Neural cell (in vitro differentiated cells): ENCODE data around the gene CLTCL1.

ENCODE experiments used
- EP300 ChIP-seq: fragments of 450-650 bp; conservative IDR thresholded peaks from 2 replicates; pipeline ENCODE4 v1.6.1; 2014; ENCODE audit warnings: antibody characterized with exemption, mild to moderate bottlenecking, moderate library complexity; ENCODE audit not compliant: poor library complexity, severe bottlenecking
- EZH2 ChIP-seq: fragments of 200-600, 300-800 bp; shearing (Covaris generic), sonication (generic); IDR thresholded peaks from 2 replicates; pipeline ENCODE4 v1.6.1; 2014; ENCODE audit warnings: antibody characterized with exemption, low read length, borderline replicate concordance, mild to moderate bottlenecking; ENCODE audit not compliant: insufficient read depth, poor library complexity, severe bottlenecking
- POLR2AphosphoS5 ChIP-seq: IDR thresholded peaks from 2 replicates; pipeline ENCODE4 v1.6.1; 2012
- RAD21 ChIP-seq: fragments of 450-650 bp; conservative IDR thresholded peaks from 2 replicates; pipeline ENCODE4 v1.6.1; 2014; ENCODE audit warnings: antibody characterized with exemption, mild to moderate bottlenecking, moderate library complexity
- SMC3 ChIP-seq: fragments of 450-650 bp; conservative IDR thresholded peaks from 2 replicates; pipeline ENCODE4 v1.6.1; 2014; ENCODE audit warnings: antibody characterized with exemption, mild to moderate bottlenecking, moderate library complexity; ENCODE audit not compliant: poor library complexity
- TAF1 ChIP-seq: IDR thresholded peaks from 2 replicates; pipeline ENCODE4 v1.6.1; 2012; ENCODE audit warnings: low read depth
- TF ChIP-seq, protein P1 (sequence below): fragments of 450-650 bp; IDR thresholded peaks from 2 replicates; pipeline ENCODE4 v1.5.1; 2014; ENCODE audit warnings: antibody characterized with exemption, mild to moderate bottlenecking, moderate library complexity; ENCODE audit not compliant: poor library complexity, severe bottlenecking
- TF ChIP-seq, protein P2 (sequence below): IDR thresholded peaks from 2 replicates; pipeline ENCODE4 v1.6.1; 2012; ENCODE audit warnings: borderline replicate concordance

- no peak for TF ChIP-seq RAD21
- TF ChIP-seq EP300: no peak
- no peak for TF ChIP-seq POLR2AphosphoS5
- TF ChIP-seq, protein P1, sequence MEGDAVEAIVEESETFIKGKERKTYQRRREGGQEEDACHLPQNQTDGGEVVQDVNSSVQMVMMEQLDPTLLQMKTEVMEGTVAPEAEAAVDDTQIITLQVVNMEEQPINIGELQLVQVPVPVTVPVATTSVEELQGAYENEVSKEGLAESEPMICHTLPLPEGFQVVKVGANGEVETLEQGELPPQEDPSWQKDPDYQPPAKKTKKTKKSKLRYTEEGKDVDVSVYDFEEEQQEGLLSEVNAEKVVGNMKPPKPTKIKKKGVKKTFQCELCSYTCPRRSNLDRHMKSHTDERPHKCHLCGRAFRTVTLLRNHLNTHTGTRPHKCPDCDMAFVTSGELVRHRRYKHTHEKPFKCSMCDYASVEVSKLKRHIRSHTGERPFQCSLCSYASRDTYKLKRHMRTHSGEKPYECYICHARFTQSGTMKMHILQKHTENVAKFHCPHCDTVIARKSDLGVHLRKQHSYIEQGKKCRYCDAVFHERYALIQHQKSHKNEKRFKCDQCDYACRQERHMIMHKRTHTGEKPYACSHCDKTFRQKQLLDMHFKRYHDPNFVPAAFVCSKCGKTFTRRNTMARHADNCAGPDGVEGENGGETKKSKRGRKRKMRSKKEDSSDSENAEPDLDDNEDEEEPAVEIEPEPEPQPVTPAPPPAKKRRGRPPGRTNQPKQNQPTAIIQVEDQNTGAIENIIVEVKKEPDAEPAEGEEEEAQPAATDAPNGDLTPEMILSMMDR: no peak
- TF ChIP-seq TAF1: no peak
- no peak for TF ChIP-seq EZH2
- TF ChIP-seq SMC3: no peak
- TF ChIP-seq, protein P2, sequence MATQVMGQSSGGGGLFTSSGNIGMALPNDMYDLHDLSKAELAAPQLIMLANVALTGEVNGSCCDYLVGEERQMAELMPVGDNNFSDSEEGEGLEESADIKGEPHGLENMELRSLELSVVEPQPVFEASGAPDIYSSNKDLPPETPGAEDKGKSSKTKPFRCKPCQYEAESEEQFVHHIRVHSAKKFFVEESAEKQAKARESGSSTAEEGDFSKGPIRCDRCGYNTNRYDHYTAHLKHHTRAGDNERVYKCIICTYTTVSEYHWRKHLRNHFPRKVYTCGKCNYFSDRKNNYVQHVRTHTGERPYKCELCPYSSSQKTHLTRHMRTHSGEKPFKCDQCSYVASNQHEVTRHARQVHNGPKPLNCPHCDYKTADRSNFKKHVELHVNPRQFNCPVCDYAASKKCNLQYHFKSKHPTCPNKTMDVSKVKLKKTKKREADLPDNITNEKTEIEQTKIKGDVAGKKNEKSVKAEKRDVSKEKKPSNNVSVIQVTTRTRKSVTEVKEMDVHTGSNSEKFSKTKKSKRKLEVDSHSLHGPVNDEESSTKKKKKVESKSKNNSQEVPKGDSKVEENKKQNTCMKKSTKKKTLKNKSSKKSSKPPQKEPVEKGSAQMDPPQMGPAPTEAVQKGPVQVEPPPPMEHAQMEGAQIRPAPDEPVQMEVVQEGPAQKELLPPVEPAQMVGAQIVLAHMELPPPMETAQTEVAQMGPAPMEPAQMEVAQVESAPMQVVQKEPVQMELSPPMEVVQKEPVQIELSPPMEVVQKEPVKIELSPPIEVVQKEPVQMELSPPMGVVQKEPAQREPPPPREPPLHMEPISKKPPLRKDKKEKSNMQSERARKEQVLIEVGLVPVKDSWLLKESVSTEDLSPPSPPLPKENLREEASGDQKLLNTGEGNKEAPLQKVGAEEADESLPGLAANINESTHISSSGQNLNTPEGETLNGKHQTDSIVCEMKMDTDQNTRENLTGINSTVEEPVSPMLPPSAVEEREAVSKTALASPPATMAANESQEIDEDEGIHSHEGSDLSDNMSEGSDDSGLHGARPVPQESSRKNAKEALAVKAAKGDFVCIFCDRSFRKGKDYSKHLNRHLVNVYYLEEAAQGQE: no peak
Measured at GRCh38 chr22:19337137-19337536, 45.6 kb upstream of the CLTCL1 start.
